ENCODE measurements around the gene NDUFB5.
A peak's percentile ranks its signal among the peaks of the same experiment; 100 is the strongest.

Gene NDUFB5

GRCh38 chr3:179668429-179668828, 63.8 kb downstream of the NDUFB5 start:
- no peak for TF ChIP-seq CTCF (conservative IDR thresholded peaks at IDR 0.05)
- H3K27ac ChIP-seq, result no peak overlapping the region

- no peak for TF ChIP-seq CTCF (conservative IDR thresholded peaks at IDR 0.05)
- no peak overlapping the region for H3K27ac ChIP-seq
Observed at GRCh38 chr3:179670311-179670710, 65.7 kb downstream of the NDUFB5 start.

- no peak for TF ChIP-seq CTCF (conservative IDR thresholded peaks at IDR 0.05)
- peak overlapping the region; percentile 39 for H3K27ac ChIP-seq
Observed at GRCh38 chr3:179671309-179671708, 66.7 kb downstream of the NDUFB5 start.

- TF ChIP-seq CTCF (conservative IDR thresholded peaks at IDR 0.05), result no peak
- peak overlapping the region; percentile 39 for H3K27ac ChIP-seq
Observed at GRCh38 chr3:179671747-179672242, 67.2 kb downstream of the NDUFB5 start.

GRCh38 chr3:179672918-179673317, 68.3 kb downstream of the NDUFB5 start:
- no peak for TF ChIP-seq CTCF (conservative IDR thresholded peaks at IDR 0.05)
- peak overlapping the region; percentile 39 for H3K27ac ChIP-seq

GRCh38 chr3:179673523-179673922, 68.9 kb downstream of the NDUFB5 start:
- H3K27ac ChIP-seq, result peak overlapping the region; percentile 39
- TF ChIP-seq CTCF (conservative IDR thresholded peaks at IDR 0.05), result no peak

GRCh38 chr3:179676081-179676480, 71.5 kb downstream of the NDUFB5 start:
- no peak for TF ChIP-seq CTCF (conservative IDR thresholded peaks at IDR 0.05)
- no peak overlapping the region for H3K27ac ChIP-seq

Measured in VCaP (cell line).